ENCODE results near the gene APBA2.

- peak; percentile 50 for TF ChIP-seq CTCF (IDR thresholded peaks at IDR 0.05; ENCODE audit: low read length)
- no peak for TF ChIP-seq EZH2 (IDR thresholded peaks at IDR 0.05; ENCODE audit: borderline replicate concordance, low read length)
Measured at GRCh38 chr15:28983432-28984311, 97.9 kb downstream of the APBA2 start.

Data from OCI-LY1 (cell line).